WTC11 (cell line): ENCODE measurements around the gene C10orf67.

Source experiments
- USF1 ChIP-seq: sonication (generic); formaldehyde crosslinking; IDR thresholded peaks from 2 replicates; pipeline ENCODE4 v1.8.0; 2022; ENCODE audit warnings: mild to moderate bottlenecking, missing genetic modification reagents
- TF ChIP-seq, protein P1 (sequence below): fragments of 200-600 bp; IDR thresholded peaks from 2 replicates; pipeline ENCODE4 v1.8.0; 2022; ENCODE audit warnings: antibody characterized with exemption

DNA sequence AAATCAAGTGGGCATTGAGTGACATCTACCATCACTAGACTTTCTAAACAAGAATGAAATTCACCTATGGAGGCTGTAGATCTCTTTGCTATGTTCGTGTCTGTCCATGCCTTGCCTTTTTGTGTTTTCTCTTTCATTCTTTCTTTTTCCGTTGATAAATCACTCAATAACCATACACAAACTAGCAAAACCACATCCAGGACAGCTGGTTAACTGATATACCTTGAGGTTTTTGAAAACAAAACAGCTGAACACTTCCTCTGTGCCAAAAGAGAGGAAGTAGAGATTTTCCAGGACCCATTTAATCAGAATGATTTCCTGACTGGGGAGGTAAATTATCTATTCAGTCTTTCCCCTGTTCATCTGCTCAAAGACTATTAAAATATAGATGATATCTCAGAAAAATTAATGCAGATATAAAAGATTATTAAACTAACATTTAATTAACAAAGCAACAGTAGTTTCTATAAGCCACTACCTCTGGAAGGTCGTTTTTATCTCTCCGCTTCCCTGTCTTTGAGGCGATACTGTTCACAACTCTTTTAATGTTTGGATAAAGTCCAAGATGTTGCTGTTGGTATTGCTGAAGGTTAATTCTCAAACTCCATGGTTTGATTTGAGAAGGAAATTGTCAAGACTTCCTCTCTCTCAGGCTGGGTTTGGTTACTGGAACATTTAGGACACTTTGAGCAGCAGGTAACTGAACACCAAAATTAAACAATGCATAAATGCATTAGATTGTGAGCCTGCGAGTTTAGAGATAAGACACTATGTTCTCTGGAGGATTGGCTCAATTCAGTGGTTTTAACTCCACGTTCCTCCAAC, 24.4 kb upstream of the C10orf67 start:
- TF ChIP-seq USF1 (CRISPR knock-in tag) = no peak
- TF ChIP-seq, protein P1, sequence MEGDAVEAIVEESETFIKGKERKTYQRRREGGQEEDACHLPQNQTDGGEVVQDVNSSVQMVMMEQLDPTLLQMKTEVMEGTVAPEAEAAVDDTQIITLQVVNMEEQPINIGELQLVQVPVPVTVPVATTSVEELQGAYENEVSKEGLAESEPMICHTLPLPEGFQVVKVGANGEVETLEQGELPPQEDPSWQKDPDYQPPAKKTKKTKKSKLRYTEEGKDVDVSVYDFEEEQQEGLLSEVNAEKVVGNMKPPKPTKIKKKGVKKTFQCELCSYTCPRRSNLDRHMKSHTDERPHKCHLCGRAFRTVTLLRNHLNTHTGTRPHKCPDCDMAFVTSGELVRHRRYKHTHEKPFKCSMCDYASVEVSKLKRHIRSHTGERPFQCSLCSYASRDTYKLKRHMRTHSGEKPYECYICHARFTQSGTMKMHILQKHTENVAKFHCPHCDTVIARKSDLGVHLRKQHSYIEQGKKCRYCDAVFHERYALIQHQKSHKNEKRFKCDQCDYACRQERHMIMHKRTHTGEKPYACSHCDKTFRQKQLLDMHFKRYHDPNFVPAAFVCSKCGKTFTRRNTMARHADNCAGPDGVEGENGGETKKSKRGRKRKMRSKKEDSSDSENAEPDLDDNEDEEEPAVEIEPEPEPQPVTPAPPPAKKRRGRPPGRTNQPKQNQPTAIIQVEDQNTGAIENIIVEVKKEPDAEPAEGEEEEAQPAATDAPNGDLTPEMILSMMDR = no peak
